ENCODE data around the gene LPCAT1. TPM values are rescaled to one million over a fixed set of nuclear protein-coding genes. Genes with fewer than 3 reads are reported as not detected.

The LPCAT1 gene
- total and polyA plus RNA-seq, 2 of the 13 experiments (the other 11 are each of a cell fraction or from before 2014, with no cell fraction given), result 29.8 to 90.6 TPM

- peaks cover 9 to 59% of the 10 kb centered on the region in 2 experiments for H3K27me3 ChIP-seq (ENCODE audit: control insufficient read depth in 1 of 2, insufficient read depth in 2 of 2, low read length in 2 of 2)
- peaks cover 9% of the 10 kb centered on the region for H3K4me1 ChIP-seq (ENCODE audit: insufficient read depth, low read length)
- in situ Hi-C loops (cut with HindIII; ENCODE audit: extremely low pct_ligation_motif_present, low pct_unique_long_range_greater_than_20kb) (no loop called here), intact Hi-C loops (cut with micrococcal nuclease; ENCODE audit: unreplicated experiment) (no loop called here)
- H3K9ac ChIP-seq (ENCODE audit: insufficient read depth, low read depth, low read length), result no peak overlapping the region
- H3K79me2 ChIP-seq (ENCODE audit: insufficient read depth, low read length), result no peaks in the 10 kb centered on the region
- no peak overlapping the region for H3K4me3 ChIP-seq (replicated peaks in 1 of 3; ENCODE audit: insufficient read depth in 1 of 3, low read depth in 2 of 3, low read length in 3 of 3)
- FAIRE-seq, result no peak
- BruUV-seq (replicated peaks), result no TSS peak
- H3K27ac ChIP-seq (ENCODE audit: extremely low read length, insufficient read depth, low read length), result no peak overlapping the region
- no peaks in the 10 kb centered on the region for H3K9me3 ChIP-seq (ENCODE audit: low read length)
- ATAC-seq, result no peak
- no peak overlapping the region for H3K4me2 ChIP-seq (ENCODE audit: low read depth, low read length)
- CTCF ChIA-PET (ENCODE audit: low intra/inter-chr PET ratio, low total read pairs), result no interaction called here
- DNase-seq (ENCODE audit: low spot score), result no peak
- WGBS (ENCODE audit: low lambda C conversion rate), result 25% methylated on average over 11 of the region's 15 CpGs
- H3K36me3 ChIP-seq (replicated peaks in 1 of 2; ENCODE audit: control insufficient read depth in 1 of 2, insufficient read depth in 2 of 2, low read length in 2 of 2), result no peaks in the 10 kb centered on the region
- POLR2A ChIA-PET, result no interaction called here
- no peak overlapping the region for H2AFZ ChIP-seq (ENCODE audit: low read length)
- H4K20me1 ChIP-seq (ENCODE audit: insufficient read depth, low read length), result no peaks in the 10 kb centered on the region
- TF ChIP-seq ZNF205 (CRISPR knock-in tag; IDR thresholded peaks at IDR 0.05) (no peak), DMTF1 (CRISPR knock-in tag; IDR thresholded peaks at IDR 0.05) (no peak), FOXK1 (CRISPR knock-in tag; IDR thresholded peaks at IDR 0.05; ENCODE audit: borderline replicate concordance, low read depth) (no peak), KLF6 (CRISPR knock-in tag; IDR thresholded peaks at IDR 0.05) (no peak), ARID4A (CRISPR knock-in tag; IDR thresholded peaks at IDR 0.05; ENCODE audit: borderline replicate concordance) (no peak), REST (IDR thresholded peaks at IDR 0.05; ENCODE audit: borderline replicate concordance in 1 of 2, low read depth in 1 of 2, low read length in 2 of 2) (no peak), AKNA (CRISPR knock-in tag; IDR thresholded peaks at IDR 0.05; ENCODE audit: borderline replicate concordance) (no peak)
Observed at GRCh38 chr5:1439388-1440097, 84.2 kb downstream of the LPCAT1 start.

All from HepG2 (cell line).